Measurements from ENCODE around the gene GSG1L.

GRCh38 chr16:28108590-28109247 lies 45.2 kb upstream of the GSG1L start:
- TF ChIP-seq L3MBTL2 (conservative IDR thresholded peaks at IDR 0.05) = no peak
- no peak for TF ChIP-seq SP1 (IDR thresholded peaks at IDR 0.05)
- no peak for TF ChIP-seq SUZ12 (IDR thresholded peaks at IDR 0.05)
- TF ChIP-seq BHLHE40 (IDR thresholded peaks at IDR 0.05; ENCODE audit: borderline replicate concordance) = no peak
- TF ChIP-seq ELF4 (IDR thresholded peaks at IDR 0.05) = no peak
- no peak for TF ChIP-seq TARDBP (IDR thresholded peaks at IDR 0.05)
